Esophagus mucosa (tissue), 1 donor: ENCODE results near the gene PRDM4. TPM values are rescaled to one million over a fixed set of nuclear protein-coding genes. Genes with fewer than 3 reads are reported as not detected.
A peak's percentile ranks its signal among the peaks of the same experiment; 100 is the strongest.

ENCODE experiments used
- ATAC-seq: fragments of 200-7000 bp; cut with Tn5 transposase; one replicate; pipeline ENCODE4 v1.9.1; 2020
- total RNA-seq: library from RNA; stranded (reverse); gene quantifications from one replicate; pipeline ENCODE4 v1.2.4, GENCODE V29; 2023
- donor health status: DM: yes; HTN: yes; CAD: no.

PRDM4 gene
- total RNA-seq = 23.2 TPM

GRCh38 chr12:107760809-107761501 is at the start of gene PRDM4:
PRDM4 (minus strand) TSS chr12:107761137; CDS start chr12:107760515, 622 bp downstream.
- peak; percentile 98 for ATAC-seq

GRCh38 chr12:107807471-107808150 is 46.7 kb upstream of the PRDM4 start:
- no peak for ATAC-seq

DNA sequence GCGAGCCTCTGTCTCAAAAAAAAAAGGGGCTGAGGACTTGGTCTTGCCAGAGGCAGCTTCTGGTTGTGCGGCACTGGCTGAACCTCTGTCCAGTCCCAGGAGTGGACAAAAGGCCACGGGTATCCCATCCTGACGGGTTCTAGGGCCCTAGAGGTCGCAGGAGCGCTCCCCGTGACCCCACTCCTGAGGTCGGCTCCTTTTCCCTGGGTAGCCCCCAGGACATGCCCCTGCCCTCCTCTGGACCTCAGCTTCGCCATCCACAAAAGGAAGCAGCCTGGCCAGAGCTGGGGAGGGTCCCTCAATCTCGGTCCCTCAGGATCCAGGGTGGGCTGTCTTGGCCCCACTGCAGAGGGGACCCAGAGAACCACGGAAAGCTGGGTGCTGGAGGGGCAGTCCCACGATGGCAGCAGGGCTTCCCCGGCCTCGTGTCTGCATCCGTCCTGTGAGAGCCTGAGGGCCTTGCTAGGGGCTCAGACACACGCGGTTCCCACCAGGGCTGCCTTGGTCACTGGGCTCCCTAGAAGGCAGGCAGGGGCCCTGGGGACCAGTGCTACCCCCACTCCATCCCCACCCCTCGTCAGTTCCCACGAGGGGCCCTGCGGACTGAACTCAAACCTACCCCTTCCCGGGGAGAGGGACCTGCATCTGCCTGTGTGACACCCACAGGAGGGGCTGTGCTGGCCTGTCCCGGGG is 44.7 kb upstream of the PRDM4 start:
- no peak for ATAC-seq

- no peak for ATAC-seq
Observed at GRCh38 chr12:107803092-107803491, 42.2 kb upstream of the PRDM4 start.

GRCh38 chr12:107801150-107801549 is 40.2 kb upstream of the PRDM4 start:
- ATAC-seq = no peak

DNA sequence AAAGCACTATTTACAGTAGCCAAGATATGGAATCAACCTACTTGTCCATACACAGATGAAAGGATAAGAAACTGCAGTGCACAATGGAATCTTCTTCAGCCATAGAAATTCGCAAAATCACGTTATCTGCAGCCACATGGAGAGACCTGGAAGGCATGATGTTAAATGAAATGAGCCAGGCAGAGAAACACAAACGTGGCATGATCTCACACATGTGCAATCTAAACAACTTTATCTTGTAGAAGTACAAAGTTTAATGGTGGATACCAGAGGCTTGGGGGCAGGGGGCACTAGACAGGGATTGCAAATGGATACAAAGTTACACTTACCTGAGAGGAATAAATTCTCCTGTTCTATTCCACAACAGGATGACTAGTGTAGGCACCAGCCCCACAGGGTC is 37.6 kb upstream of the PRDM4 start:
- no peak for ATAC-seq

DNA sequence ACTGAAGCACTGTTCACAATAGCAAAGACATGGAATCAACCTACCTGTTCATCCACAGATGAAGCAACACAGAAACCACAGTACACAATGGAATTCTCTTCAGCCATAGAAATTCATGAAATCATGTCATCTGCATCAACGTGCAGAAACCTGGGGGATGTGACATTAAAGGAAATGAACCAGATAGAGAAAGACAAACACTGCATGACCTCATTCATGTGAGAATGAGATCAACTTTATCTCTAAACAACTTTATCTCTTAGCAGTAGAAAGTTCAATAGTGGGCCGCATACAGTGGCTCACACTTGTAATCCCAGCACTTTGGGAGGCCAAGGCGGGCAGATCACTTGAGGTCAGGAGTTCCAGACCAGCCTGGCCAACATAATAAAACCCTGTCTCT is 33.5 kb upstream of the PRDM4 start:
- no peak for ATAC-seq

DNA sequence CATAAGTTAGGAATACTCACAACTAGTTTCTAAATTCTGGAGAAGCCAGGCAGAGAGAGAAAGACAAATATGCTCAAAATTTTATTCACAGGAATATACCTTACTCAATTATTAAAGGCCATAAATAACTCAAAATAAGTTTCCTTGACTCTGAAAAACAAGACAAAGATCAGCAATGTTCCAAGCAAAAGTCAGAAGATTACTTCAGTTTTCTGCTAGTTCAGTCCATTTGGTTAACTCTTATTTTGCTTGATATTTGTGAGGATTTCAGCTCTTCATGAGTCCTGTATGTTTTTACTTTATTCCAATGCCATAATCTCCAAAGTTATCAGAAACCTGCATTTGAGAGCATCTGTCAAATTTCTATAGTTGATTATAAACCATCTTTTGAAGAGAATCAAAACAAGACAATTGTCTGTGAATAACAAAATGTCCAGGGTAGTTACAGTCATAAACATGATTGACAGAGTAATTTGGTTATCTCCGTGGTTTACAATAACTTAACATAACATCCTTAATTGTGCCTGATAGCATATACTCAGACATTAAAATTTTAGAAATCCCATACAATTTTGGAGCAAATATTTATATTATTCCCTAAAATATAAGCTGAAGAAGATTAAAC is 30.6 kb upstream of the PRDM4 start:
- no peak for ATAC-seq

DNA sequence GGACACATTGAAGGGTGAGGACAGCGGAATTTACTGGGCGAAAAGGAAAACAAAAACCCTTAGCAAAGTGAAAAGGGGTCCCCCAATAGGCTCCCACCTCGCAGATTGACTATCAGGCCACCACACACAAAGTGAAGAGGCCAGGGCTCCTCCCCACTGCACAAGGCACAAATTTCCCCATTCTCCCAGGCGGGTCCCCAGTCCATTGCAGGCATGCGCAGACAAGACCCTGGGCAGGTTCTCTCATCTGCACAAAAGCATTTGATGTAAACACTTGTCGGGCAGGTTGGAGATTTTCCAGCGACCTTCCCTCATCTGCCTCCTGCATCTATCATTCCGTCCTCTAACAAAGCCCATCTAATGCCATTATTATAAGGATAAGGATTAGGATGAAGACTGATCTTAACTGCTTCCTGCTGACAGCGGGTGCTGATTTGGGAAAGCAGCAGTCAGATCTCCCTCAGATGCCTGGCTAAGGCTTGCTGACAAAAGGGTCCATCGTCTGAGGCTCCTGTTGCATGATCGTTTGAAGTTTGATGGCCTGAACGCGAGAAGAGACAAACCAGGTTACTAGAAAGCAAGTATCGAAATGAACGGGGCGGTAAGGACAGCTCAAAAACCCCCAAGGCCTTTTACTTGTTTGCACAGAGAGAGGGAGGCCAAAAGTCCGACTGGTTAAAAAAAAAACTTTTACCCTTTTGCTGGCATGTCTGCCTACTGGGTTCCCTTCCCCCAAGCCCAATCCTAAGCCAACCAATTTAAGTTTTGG is 27.9 kb upstream of the PRDM4 start:
- ATAC-seq = no peak

GRCh38 chr12:107788281-107788680 is 27.3 kb upstream of the PRDM4 start:
- ATAC-seq = no peak

- ATAC-seq = no peak
Observed at GRCh38 chr12:107783406-107784376, 22.8 kb upstream of the PRDM4 start.

DNA sequence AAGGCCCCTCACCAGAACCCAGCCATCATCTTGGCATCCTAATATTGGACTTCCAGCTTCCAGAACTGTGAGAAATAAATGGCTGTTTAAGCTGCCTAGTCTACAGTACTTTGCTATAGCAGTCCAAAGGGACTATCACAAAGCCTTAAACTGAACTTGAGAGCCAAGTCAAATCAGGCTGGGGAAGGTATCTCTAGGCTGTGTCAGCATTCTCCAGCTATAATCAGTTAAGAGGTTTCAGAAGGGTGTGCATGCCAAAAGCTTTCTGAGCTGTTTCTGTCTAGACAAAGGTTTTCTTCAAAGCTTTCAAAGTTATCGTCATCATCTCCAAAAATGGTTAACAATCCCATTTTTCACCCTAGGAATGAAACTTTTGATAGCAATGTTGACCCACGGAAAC is 21.1 kb upstream of the PRDM4 start:
- no peak for ATAC-seq

DNA sequence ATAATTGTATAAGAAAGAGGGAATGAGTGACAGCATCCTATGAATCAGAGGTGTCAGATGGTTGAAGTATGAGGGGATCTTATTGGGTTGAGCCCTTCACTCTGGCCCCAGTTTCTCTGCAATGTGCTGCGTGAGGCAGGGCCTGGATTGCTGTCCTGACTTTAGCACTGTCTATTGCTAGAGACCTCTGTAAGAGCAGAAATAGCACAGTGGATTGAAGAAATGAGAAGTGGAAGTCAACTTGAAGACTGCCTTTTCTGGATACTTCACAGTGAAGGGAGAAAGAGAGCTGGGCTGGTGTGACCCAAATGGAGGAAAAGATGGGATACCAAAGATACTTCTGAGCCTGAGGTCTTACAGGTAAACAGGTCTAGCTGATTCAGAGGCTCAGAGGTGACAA is 19.4 kb upstream of the PRDM4 start:
- no peak for ATAC-seq

DNA sequence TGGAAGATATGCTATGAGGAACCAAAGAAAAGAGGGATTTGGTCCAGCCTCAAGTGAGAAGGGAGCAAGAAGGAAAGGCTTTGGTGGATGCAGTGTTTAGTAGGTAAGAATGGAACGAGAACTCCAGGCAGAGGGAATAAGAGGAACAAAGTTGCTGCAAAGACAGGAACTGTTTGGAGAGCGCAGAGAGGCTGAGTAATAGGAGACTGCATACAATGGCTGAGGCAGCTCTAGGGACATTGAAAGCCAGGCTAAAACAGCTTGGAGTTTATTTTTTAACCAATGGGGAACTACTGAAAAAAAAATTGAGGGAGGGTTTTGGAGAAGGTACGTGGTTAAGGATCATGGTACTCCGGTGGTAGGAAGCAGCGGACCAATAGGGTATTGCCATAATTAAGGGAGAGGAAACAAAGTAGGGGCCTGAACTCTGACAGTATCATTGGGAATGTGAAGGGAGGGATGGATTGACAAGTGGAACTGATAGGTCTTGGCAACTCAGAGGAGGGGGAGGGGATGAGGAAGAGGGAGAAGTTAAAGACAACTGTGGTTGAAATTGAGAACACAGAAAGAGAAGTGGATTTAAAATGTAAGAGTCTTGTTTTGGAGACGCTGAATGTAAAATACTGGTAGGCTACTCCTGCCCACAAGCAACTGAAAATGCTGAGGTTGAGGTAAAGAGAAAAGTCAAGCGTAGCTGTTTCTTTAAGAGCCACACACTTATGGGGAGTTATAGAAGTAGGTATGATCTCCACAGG is 18.3 kb upstream of the PRDM4 start:
- ATAC-seq = no peak

DNA sequence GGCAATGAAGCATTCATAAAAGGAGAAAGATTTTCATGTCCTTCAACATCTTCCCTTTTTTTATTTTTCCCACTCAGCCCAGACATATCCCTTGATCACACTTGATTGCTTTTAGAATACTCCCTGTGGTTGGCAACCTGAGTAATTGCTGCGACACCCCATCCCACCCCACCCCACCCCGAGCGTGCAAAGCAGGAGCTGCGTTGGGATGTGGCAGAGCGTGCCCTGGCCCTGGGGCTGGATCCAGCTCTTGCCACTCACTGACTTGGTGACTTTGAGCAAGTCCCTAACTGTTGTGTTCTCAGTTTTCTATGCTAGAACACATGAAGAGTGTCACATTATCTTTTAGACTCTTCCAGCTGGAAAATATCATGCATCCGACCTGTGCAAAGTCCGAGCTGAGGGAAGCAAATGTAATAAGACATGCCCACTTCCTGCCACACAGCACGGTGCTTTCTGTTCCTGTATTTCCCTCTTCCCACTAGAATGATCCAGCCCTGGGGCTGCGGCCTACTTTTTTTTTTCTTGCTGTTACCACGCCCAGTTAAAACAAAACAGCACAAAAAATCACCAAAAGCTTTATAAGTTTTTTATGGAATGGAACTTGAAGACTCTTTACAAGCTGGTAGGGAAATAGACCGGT is 17.6 kb upstream of the PRDM4 start:
- no peak for ATAC-seq

- ATAC-seq = no peak
Observed at GRCh38 chr12:107776171-107776570, 15.2 kb upstream of the PRDM4 start.

GRCh38 chr12:107775093-107775721 is 14.3 kb upstream of the PRDM4 start:
- peak; percentile 17 for ATAC-seq

DNA sequence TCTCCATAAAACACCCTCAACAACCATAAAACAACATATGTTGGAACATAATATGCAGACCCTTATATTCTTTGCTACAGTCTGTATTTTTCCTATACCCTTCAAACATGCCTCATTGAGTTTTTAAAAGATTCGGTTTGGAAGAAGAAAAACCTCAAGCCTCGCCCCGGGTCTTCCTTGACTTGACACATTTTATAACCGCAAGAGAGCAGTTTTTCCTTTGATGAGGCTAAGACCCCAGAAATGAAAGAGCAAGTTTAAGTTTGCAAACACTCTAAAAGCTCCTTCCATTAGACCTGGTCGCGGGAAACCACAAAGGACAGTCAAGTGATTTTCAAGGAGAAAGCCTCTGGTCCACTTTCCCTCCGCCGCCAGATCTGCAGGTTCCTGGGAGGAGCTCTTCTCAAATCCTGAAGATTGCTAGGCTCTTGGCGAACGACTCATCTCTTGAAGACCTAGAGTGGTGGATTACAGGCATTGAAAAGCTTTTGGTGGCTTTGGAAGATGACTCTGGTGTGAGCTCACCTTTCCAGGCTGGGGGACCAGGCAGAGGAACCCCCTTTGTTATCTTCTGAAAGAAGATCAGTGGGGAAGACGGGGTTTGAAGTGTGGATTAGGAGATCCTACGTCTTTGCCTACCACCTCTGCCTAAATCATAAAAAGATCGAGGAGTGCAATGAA is 13.6 kb upstream of the PRDM4 start, which contains the start of gene ASCL4:
Gene ASCL4 (plus strand): TSS at position 356 of the 681 bp plus-strand sequence. CDS start 515 bp downstream, outside the sequence.
- ATAC-seq = no peak

DNA sequence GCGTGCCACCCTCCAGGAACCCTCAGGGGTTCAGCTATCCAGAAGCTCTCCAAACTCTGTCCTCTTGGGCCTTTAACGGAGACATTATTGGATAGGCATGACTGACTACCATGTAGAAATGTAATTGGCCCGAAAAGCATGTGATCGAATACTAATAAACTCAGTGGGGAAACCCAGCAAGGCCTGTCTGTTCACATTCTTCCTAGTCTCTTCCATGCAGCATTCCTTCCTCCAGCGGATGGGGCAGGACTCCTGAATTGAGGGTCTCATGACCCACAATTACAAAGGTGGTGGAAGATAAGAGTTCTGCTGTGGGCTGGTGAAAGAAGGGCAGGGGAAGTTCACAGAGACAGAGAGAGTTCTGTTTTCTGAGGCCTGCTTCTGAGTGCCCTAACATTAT is 6.5 kb upstream of the PRDM4 start:
- ATAC-seq = no peak
